Activated T-helper 2 cell treated with anti-CD3 and anti-CD28 coated beads, Interferon-gamma antibody, Interleukin-2, Interleukin-4, amounts not matched to agents 10 μg/mL and 5 μg/mL and 100 μg/mL, durations not matched to agents 14 hours and 24 hours and 36 hours (primary cell): ENCODE data around the gene ARMC5. TPM values are rescaled to one million over a fixed set of nuclear protein-coding genes. Genes with fewer than 3 reads are reported as not detected.
A peak's percentile ranks its signal among the peaks of the same experiment; 100 is the strongest.

Experiments
- DNase-seq: peaks from one replicate; pipeline ENCODE4 v3.0.0; 2021; ENCODE audit warnings: low spot score
- H3K27ac Mint-ChIP-seq: one replicate; pipeline ENCODE4 v1.8.0; 2021; ENCODE audit warnings: mixed read lengths
- H3K27me3 Mint-ChIP-seq: one replicate; pipeline ENCODE4 v1.8.0; 2021; ENCODE audit warnings: low read depth, mixed read lengths
- H3K36me3 Mint-ChIP-seq: one replicate; pipeline ENCODE4 v1.8.0; 2021; ENCODE audit warnings: low read depth, mixed read lengths
- H3K4me1 Mint-ChIP-seq: one replicate; pipeline ENCODE4 v1.8.0; 2021; ENCODE audit warnings: low read depth, mixed read lengths
- H3K4me3 Mint-ChIP-seq: one replicate; pipeline ENCODE4 v1.8.0; 2021; ENCODE audit warnings: low read depth, mild to moderate bottlenecking, moderate library complexity, mixed read lengths
- H3K9me3 Mint-ChIP-seq: one replicate; pipeline ENCODE4 v1.8.0; 2021; ENCODE audit warnings: mixed read lengths
- intact Hi-C: fragments of 100-400 bp; cut with micrococcal nuclease; formaldehyde crosslinking; loops from one replicate; pipeline ENCODE4 v1.15.1; 2023
- total RNA-seq: library from RNA; stranded (reverse); gene quantifications from 2 replicates; pipeline ENCODE4 v1.2.3, GENCODE V29; 2022

The ARMC5 gene
- total RNA-seq, 1 donor from 2014 or later = 10.5 TPM

DNA sequence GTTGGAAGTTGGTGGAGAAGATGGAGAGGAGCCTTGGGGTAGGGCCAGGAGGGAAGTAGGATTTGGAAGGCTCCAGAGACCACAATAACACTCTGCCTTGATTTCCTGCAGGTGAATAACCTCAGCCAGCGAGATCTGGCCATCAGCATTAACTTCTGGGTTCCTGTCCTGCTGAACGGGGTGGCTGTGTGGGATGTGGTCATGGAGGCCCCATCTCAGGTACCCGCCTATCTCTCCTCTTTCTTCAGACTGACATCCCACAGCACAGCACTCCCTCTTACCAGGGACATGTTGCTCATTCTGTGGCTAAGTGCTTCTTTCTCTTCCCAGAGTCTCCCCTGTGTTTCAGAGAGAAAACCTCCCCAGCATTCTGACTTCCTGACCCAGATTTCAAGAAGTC, 36.1 kb upstream of the ARMC5 start:
- Mint-ChIP-seq H3K36me3 (peaks cover 1% of the 10 kb centered on the region), H3K9me3 (peaks cover under 1% of the 10 kb centered on the region), H3K27ac (peak overlapping the region; percentile 10), H3K4me3 (no peak overlapping the region), H3K4me1 (peaks cover 49% of the 10 kb centered on the region), H3K27me3 (no peaks in the 10 kb centered on the region)
- intact Hi-C loops = loop anchor here (10.0 kb wide), 1 partner anchor 158 kb away; no protein-coding TSS in a partner anchor
- no peak for DNase-seq

DNA sequence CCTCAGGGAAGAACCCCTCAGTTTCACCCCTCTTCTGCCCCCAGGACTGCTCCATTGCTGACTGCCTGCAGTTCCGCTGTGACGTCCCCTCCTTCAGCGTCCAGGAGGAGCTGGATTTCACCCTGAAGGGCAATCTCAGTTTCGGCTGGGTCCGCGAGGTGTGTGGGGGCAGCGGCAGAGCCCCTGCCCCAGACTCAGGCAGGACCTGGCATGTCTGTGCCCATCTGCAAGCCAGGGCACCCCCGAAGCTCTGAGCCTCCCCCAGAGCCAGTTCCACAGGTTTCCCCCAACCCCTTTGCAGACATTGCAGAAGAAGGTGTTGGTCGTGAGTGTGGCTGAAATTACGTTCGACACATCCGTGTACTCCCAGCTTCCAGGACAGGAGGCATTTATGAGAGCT, 35.5 kb upstream of the ARMC5 start:
- H3K36me3 Mint-ChIP-seq = no peaks in the 10 kb centered on the region
- H3K4me3 Mint-ChIP-seq = no peak overlapping the region
- H3K4me1 Mint-ChIP-seq = peaks cover 48% of the 10 kb centered on the region
- intact Hi-C loops = loop anchor here (10.0 kb wide), 1 partner anchor 159 kb away; no protein-coding TSS in a partner anchor
- no peaks in the 10 kb centered on the region for H3K9me3 Mint-ChIP-seq
- H3K27me3 Mint-ChIP-seq = no peaks in the 10 kb centered on the region
- no peak for DNase-seq
- H3K27ac Mint-ChIP-seq = peak overlapping the region; percentile 10

DNA sequence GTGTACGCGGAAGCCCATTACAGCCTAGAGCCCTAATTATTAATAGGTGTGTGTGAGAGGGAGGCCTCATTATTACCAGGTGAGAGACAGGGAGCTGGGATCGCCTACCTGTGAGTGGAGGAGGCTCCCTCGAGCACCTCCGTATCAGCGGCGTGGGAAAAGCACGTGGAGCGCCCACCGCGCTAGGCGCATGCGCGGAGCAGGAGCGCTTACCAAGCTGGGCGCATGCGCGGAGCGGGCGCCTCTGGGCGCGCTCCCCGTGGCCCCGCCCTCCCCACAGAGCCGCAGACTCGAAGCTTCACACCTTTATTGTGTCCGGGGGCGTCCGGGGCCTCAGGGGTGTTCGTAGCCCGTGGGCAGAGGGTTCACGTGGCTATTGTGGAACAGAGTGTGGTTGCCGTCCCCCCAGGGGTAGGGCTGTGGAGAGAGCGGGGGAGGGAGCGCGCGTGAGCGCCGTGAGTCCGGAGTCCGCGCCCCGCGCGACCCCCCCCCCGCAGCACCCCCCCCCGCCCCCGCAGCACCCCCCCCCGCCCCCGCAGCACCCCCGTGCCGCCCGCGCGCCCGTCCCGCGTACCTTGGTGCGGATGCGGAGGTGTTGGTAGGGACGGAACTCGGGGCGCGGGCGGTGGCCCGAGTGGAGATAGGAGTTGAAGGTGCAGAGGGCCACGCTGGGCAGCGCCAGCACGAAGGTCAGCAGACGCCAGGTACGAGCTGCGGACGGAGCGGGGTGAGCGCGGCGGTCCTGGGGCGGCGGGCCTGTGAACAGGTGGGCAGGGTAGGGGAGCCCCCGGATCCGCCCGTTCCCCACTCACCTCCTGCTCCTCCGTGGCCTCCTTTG, 31.6 kb upstream of the ARMC5 start:
- DNase-seq = peak; percentile 58
- no peak overlapping the region for H3K27ac Mint-ChIP-seq
- H3K27me3 Mint-ChIP-seq = no peaks in the 10 kb centered on the region
- peaks cover 32% of the 10 kb centered on the region for H3K4me1 Mint-ChIP-seq
- H3K9me3 Mint-ChIP-seq = no peaks in the 10 kb centered on the region
- intact Hi-C loops = loop anchor here (10.0 kb wide), 1 partner anchor 163 kb away; no protein-coding TSS in a partner anchor
- H3K4me3 Mint-ChIP-seq = no peak overlapping the region
- no peaks in the 10 kb centered on the region for H3K36me3 Mint-ChIP-seq

DNA sequence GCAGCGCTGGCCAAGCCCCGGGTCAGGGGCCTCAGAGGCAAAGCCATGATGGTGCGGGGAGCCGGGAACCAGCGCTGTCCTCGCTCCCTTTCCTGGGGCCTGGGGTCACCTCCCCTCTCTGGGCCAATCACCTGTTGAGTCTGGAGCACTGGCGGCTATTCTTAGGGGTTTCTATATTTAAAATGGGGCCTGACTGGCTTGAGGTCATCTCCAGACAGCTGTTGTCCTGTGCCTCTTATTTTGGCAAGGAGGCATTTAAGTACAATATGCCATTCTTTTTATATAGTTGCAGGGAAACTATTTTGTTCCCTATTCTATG, 31.1 kb upstream of the ARMC5 start, which contains the start of gene COX6A2:
Gene COX6A2, minus strand, starts transcription at position 82 of the 319 bp plus-strand sequence. Its CDS starts 35 bp downstream, at position 47.
- intact Hi-C loops = loop anchor here (10.0 kb wide), 1 partner anchor 163 kb away; no protein-coding TSS in a partner anchor
- peaks cover 27% of the 10 kb centered on the region for H3K4me1 Mint-ChIP-seq
- H3K9me3 Mint-ChIP-seq = no peaks in the 10 kb centered on the region
- no peak for DNase-seq
- no peaks in the 10 kb centered on the region for H3K36me3 Mint-ChIP-seq
- no peak within 1 kb of the TSS for H3K27ac Mint-ChIP-seq
- no peaks in the 10 kb centered on the region for H3K27me3 Mint-ChIP-seq
- H3K4me3 Mint-ChIP-seq = no peak within 1 kb of the TSS

DNA sequence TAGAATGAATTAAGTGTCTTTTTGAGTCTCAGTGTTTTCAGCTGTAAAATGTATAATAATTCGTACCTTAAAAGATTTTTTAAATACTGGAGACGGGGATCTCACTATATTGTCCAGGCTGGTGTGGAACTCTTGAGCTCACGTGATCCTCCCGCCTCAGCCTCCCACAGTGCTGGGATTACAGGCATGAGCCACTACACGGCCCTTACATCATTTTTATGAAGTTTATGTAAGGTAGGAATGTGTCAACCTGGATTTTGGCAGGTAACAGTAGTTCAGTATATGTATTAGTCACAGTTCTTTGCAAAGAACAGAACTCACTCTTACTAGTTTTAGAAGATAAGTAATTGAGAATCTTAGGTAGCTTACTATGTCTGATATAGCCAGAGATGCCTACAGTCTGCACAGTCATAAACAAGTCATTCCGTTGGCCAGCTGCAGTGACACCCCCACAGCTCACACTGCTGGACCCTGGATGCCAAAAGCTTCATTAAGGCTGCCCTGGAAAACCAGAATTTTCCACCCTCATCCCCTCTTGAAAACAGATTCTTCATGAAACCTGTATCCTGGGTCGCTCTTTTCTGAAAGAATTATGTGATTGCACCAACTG, 30.6 kb upstream of the ARMC5 start:
- intact Hi-C loops = loop anchor here (10.0 kb wide), 1 partner anchor 164 kb away; no protein-coding TSS in a partner anchor
- H3K27ac Mint-ChIP-seq = no peak overlapping the region
- H3K4me3 Mint-ChIP-seq = no peak overlapping the region
- H3K9me3 Mint-ChIP-seq = no peaks in the 10 kb centered on the region
- no peaks in the 10 kb centered on the region for H3K27me3 Mint-ChIP-seq
- no peak for DNase-seq
- no peaks in the 10 kb centered on the region for H3K36me3 Mint-ChIP-seq
- H3K4me1 Mint-ChIP-seq = peaks cover 22% of the 10 kb centered on the region

DNA sequence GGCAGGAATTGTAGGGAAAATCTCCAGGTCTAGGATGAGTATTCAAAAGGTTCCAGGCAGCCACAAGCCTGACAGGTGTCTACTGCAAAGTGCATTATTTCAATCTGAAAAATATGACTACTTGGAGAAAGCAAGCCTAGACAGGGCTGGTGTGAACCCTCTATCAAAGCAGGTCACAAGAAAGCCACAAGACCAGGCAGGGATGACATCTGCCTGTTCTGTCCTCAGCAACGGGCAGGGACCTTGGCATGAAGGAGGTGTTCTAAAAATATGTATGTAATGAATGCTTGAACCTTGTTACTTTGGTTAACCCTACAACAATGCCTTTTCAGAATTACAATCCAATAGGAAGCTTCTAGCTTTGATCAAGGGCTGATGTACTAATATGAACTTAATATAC, 30.0 kb upstream of the ARMC5 start:
- intact Hi-C loops = loop anchor here (10.0 kb wide), 1 partner anchor 165 kb away; no protein-coding TSS in a partner anchor
- no peak overlapping the region for H3K27ac Mint-ChIP-seq
- no peak overlapping the region for H3K4me3 Mint-ChIP-seq
- H3K9me3 Mint-ChIP-seq = no peaks in the 10 kb centered on the region
- no peak for DNase-seq
- peaks cover 18% of the 10 kb centered on the region for H3K4me1 Mint-ChIP-seq
- no peaks in the 10 kb centered on the region for H3K36me3 Mint-ChIP-seq
- H3K27me3 Mint-ChIP-seq = no peaks in the 10 kb centered on the region

DNA sequence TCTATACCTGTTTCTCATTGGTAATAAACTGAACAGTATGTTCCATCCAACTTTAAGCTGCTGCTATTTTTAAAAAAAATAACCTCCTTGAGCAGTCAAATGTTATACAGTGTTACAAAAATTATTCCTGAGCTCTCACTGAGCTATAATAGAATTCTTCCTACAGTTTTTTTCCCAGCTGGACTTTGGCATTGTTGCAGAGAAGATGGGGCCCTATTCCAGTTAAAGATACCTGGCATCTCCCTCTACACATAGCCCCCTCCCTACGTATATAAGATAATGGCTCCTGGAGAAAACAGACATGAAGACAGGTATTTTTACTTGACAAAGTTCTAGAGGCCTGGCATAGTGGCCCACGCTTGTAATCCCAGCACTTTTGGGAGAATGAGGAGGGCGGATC, 29.5 kb upstream of the ARMC5 start:
- intact Hi-C loops = loop anchor here (10.0 kb wide), 1 partner anchor 165 kb away; no protein-coding TSS in a partner anchor
- Mint-ChIP-seq H3K27me3 (no peaks in the 10 kb centered on the region), H3K36me3 (no peaks in the 10 kb centered on the region), H3K27ac (no peak overlapping the region), H3K9me3 (no peaks in the 10 kb centered on the region), H3K4me3 (no peak overlapping the region), H3K4me1 (peaks cover 17% of the 10 kb centered on the region)
- DNase-seq = no peak

DNA sequence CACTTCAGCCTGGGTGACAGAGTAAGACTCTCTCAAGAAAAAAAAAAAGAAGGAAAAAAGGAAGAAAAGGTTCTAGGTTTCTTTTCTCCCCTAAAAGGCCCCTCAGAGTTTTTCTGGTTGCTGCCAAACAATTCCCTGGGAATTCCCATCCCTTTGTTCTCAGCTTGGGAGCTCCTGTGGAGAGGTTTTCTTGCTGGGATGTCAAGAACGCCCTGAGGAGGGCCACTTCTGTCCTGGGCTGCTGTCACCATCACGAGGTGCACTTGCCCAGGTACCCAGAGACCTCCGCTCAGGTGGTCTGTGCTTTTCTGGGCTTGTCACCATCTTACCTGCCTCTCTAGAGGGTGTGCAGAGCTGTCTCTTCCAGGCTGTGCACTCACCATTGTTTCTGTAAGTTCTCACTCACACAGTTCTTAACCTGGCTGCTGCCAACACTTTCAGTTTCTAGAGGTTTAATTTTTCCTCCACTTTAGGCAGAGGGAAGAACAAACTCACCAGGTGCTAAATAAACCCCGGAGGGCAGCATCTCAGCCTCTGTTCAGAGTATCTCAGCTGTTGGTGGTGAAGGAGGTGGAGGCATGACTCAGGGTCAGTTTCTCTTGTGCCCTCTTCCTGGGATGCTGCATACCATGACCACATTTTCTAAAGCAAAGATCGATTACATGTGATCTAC, 28.8 kb upstream of the ARMC5 start:
- no peak for DNase-seq
- Mint-ChIP-seq H3K9me3 (no peaks in the 10 kb centered on the region), H3K27ac (no peak overlapping the region)

DNA sequence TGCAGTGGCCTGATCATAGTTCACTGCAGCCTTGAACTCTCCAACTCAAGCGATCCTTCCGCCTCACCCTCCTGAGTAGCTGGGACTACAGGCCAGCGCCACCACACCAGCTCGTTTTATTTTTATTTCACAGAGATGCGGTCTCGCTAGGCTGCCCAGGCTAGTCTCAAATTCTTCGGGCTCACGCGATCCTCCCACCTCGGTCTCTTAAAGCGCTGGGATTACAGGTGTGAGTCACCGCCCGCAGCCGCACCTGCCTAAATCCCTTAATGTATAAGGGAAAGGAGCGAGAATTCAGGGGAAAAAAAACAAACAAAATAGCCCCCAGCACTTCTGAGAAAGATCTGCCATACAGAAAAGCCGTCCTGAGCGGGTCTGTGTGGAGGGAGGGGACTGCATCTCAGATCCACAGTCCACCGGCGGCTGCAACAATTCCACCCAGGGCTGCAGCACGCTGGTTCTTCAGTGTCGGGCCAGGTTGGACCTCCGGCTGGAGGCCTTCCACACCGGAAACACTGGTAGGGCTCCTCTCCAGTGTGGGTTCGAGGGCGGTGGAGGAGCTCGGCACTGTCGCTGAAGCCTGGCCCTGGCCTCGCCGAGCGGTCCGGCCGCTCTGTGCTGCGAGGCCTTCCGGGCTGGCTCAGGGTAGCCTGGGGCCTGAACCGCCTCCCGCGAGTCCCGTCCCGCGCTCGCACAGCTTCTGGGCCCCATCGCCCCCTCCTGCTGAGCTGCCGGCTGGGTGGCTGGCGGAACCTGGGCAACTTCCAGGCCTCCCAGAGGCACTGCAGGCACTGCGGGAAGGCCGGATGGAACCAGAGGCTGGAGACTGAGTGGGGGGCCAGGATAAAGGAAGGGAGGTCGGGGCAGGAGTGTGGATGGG, 23.7 kb upstream of the ARMC5 start:
- no peaks in the 10 kb centered on the region for H3K9me3 Mint-ChIP-seq
- H3K36me3 Mint-ChIP-seq = no peaks in the 10 kb centered on the region
- H3K4me3 Mint-ChIP-seq = no peak overlapping the region
- intact Hi-C loops = no loop called here
- peaks cover 22% of the 10 kb centered on the region for H3K4me1 Mint-ChIP-seq
- no peak overlapping the region for H3K27ac Mint-ChIP-seq
- no peak for DNase-seq
- no peaks in the 10 kb centered on the region for H3K27me3 Mint-ChIP-seq

More for the DNA sequence above, 28.8 kb upstream of the ARMC5 start:
- H3K27me3 Mint-ChIP-seq = no peaks in the 10 kb centered on the region
- H3K4me3 Mint-ChIP-seq = no peak overlapping the region
- intact Hi-C loops = no loop called here
- H3K4me1 Mint-ChIP-seq = peaks cover 16% of the 10 kb centered on the region
- H3K36me3 Mint-ChIP-seq = no peaks in the 10 kb centered on the region

DNA sequence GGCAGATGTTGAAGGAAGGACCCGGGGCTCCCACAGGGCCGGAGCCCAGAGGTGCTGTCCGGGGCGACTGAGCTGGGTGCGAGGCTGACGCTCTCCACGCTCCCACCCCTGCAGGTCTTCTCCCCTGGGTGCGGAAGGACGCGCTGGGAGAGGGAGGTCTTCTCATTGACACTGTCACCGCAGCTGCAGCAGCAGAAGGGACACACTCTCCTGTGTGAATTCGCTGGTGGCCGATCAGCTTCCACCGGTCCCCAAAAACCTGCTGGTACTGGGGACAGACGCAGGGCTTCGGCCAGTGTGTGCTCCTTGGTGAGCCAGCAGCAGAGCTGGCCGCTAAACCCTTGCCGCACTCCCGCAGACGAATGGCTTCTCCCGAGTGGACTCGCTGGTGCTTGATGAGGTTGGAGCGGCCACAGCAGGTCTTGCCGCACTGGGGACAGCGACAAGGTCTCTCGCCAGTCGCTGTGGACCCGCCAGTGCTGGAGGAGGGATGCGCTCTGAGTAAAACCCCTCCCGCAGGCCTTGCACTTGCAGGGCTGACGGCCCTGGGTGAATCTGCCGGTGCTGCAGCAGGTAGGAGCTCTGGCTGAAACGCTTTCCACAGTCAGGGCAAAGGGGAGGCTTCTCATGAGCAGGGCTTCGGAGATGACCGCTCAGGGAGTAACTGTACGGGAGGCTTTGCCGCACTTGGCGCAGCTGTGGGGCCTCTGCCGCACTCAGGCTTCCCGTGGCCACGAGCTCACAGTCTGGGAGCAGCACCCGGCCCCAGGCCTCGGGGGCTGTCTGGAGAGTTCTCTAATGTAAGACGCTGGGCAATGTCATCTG, 22.9 kb upstream of the ARMC5 start:
- peaks cover 21% of the 10 kb centered on the region for H3K4me1 Mint-ChIP-seq
- no peak for DNase-seq
- intact Hi-C loops = no loop called here
- H3K4me3 Mint-ChIP-seq = no peak overlapping the region
- H3K27me3 Mint-ChIP-seq = no peaks in the 10 kb centered on the region
- no peaks in the 10 kb centered on the region for H3K9me3 Mint-ChIP-seq
- H3K27ac Mint-ChIP-seq = no peak overlapping the region
- no peaks in the 10 kb centered on the region for H3K36me3 Mint-ChIP-seq

DNA sequence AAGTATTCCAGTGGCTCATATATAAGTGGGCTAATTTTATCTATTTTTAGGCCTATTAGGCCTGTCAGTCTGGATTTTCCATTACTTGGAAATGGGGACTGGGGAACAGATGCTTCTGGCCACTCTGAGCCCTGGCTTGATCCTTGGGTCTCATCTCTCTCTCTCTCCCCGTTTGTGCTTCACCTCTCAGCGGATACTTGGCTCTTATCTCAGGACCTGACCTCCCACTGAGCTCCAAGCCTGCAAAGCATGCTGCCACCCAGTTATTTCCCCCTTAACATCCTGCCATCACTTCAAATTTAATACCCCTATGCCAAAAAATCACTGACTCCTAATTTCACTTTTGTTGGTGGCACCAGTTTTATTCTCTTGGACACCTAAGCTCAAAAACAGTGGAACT, 20.9 kb upstream of the ARMC5 start:
- DNase-seq = no peak
- H3K36me3 Mint-ChIP-seq = no peaks in the 10 kb centered on the region
- H3K27ac Mint-ChIP-seq = no peak overlapping the region
- H3K4me3 Mint-ChIP-seq = no peak overlapping the region
- H3K27me3 Mint-ChIP-seq = no peaks in the 10 kb centered on the region
- H3K4me1 Mint-ChIP-seq = peaks cover 23% of the 10 kb centered on the region
- H3K9me3 Mint-ChIP-seq = no peaks in the 10 kb centered on the region
- intact Hi-C loops = no loop called here
